COR-L47 (cell line): ENCODE data around the gene COL1A1.
A peak's percentile ranks its signal among the peaks of the same experiment; 100 is the strongest.

Source experiments
- DNase-seq: peaks from one replicate; lab custom pipeline; 2025; lab: John Stamatoyannopoulos, UW

The COL1A1 gene

GRCh38 chr17:50199803-50200456 is 1.5 kb downstream of the COL1A1 start:
- peak; percentile 66 for DNase-seq

- DNase-seq, result no peak
Observed at GRCh38 chr17:50199211-50199802, 2.1 kb downstream of the COL1A1 start.

- peak; percentile 22 for DNase-seq
Observed at GRCh38 chr17:50198026-50198669, 3.3 kb downstream of the COL1A1 start.

- DNase-seq, result no peak
Observed at GRCh38 chr17:50196826-50197225, 4.6 kb downstream of the COL1A1 start.

- no peak for DNase-seq
Observed at GRCh38 chr17:50196036-50196435, 5.4 kb downstream of the COL1A1 start.

- DNase-seq, result no peak
Observed at GRCh38 chr17:50194934-50195865, 6.2 kb downstream of the COL1A1 start.

- no peak for DNase-seq
Observed at GRCh38 chr17:50194140-50194933, 7.1 kb downstream of the COL1A1 start.

- no peak for DNase-seq
Observed at GRCh38 chr17:50192618-50193291, 8.7 kb downstream of the COL1A1 start.

- DNase-seq, result no peak
Observed at GRCh38 chr17:50192144-50192617, 9.2 kb downstream of the COL1A1 start.

- no peak for DNase-seq
Observed at GRCh38 chr17:50191359-50192143, 9.9 kb downstream of the COL1A1 start.

- no peak for DNase-seq
Observed at GRCh38 chr17:50190603-50191358, 10.7 kb downstream of the COL1A1 start.

GRCh38 chr17:50190293-50190602 is 11.2 kb downstream of the COL1A1 start:
- DNase-seq, result no peak

- DNase-seq, result no peak
Observed at GRCh38 chr17:50189550-50190292, 11.7 kb downstream of the COL1A1 start.

- no peak for DNase-seq
Observed at GRCh38 chr17:50188921-50189549, 12.4 kb downstream of the COL1A1 start.

- DNase-seq, result no peak
Observed at GRCh38 chr17:50188531-50188920, 12.9 kb downstream of the COL1A1 start.

GRCh38 chr17:50187751-50188530 is 13.5 kb downstream of the COL1A1 start:
- DNase-seq, result no peak

- DNase-seq, result no peak
Observed at GRCh38 chr17:50187394-50187725, 14.1 kb downstream of the COL1A1 start.
